GM12878 (cell line): ENCODE data around the gene CC2D1A. TPM values are rescaled to one million over a fixed set of nuclear protein-coding genes. Genes with fewer than 3 reads are reported as not detected.
A peak's percentile ranks its signal among the peaks of the same experiment; 100 is the strongest.

Experiments used
- ATAC-seq: fragments of 200-7000 bp; cut with Tn5 transposase; 3 replicates; pipeline ENCODE4 v1.9.1; 2020; ENCODE audit warnings: mild to moderate bottlenecking, moderate library complexity
- BruUV-seq: library from RNA; stranded (reverse); fragments of 400-500 nt; replicated peaks from 2 replicates; lab custom pipeline; 2021; lab: Mats Ljungman, UMichigan
- CTCF ChIA-PET: fragments of 300-600 bp; sonication (Branson Sonifier 250); formaldehyde crosslinking; extraction: SDS; loops from one replicate; lab custom pipeline; 2021; ENCODE audit warnings: inconsistent platforms; lab: Yijun Ruan, JAX
- POLR2A ChIA-PET: fragments of 350-600 bp; formaldehyde crosslinking; extraction: SDS; loops from one replicate; lab custom pipeline; 2021; ENCODE audit warnings: inconsistent platforms; lab: Charles Lee
- RAD21 ChIA-PET: fragments of 300-600 bp; sonication (Branson Sonifier 250); formaldehyde crosslinking; loops from one replicate; lab custom pipeline; 2023; ENCODE audit warnings: antibody characterized with exemption; ENCODE audit not compliant: unreplicated experiment; lab: Charles Lee
- SMC1A ChIA-PET: fragments of 300-600 bp; sonication (Branson Sonifier 250); formaldehyde crosslinking; loops from one replicate; lab custom pipeline; 2023; ENCODE audit not compliant: unreplicated experiment, uncharacterized antibody; lab: Charles Lee
- DNase-seq: peaks from one replicate; pipeline ENCODE4 v3.0.0-alpha.2; 2011; ENCODE audit warnings: low read depth, low spot score
- FAIRE-seq: peaks from 3 replicates; lab custom pipeline; 2011; peaks lifted over from hg19 to GRCh38; lab: Jason Lieb, UNC
- H2AFZ ChIP-seq: 2 replicates; pipeline ENCODE4 v1.6.0; 2011; ENCODE audit warnings: low read depth, low read length, control low read depth; ENCODE audit not compliant: control insufficient read depth
- H3K27ac ChIP-seq: 2 replicates; pipeline ENCODE4 v1.5.1; 2011; ENCODE audit warnings: control low read depth; ENCODE audit not compliant: control insufficient read depth, insufficient read depth
- H3K27me3 ChIP-seq, 2 experiments: replicated peaks in 1 of 2; 2 replicates each; pipeline versions ENCODE4 v1.6.0 to v1.6.1; 2011; ENCODE audit warnings: low read length in 1 of 2; ENCODE audit not compliant: control insufficient read depth in 2 of 2, insufficient read depth in 2 of 2
- H3K36me3 ChIP-seq, 2 experiments: 2 replicates each; pipeline ENCODE4 v1.5.1; 2011; ENCODE audit warnings: low read length in 1 of 2; ENCODE audit not compliant: control insufficient read depth in 2 of 2, insufficient read depth in 2 of 2
- H3K4me1 ChIP-seq: 2 replicates; pipeline ENCODE4 v1.6.1; 2011; ENCODE audit warnings: mild to moderate bottlenecking, low read length, moderate library complexity, mixed read lengths; ENCODE audit not compliant: control insufficient read depth, insufficient read depth
- H3K4me2 ChIP-seq: 2 replicates; pipeline ENCODE4 v1.6.0; 2011; ENCODE audit warnings: control low read depth; ENCODE audit not compliant: control insufficient read depth, insufficient read depth
- H3K4me3 ChIP-seq: fragments of 200-600 bp; sonication (generic); 2 replicates; pipeline ENCODE4 v1.5.1; 2016
- H3K79me2 ChIP-seq: 2 replicates; pipeline ENCODE4 v1.6.0; 2011; ENCODE audit warnings: low read length; ENCODE audit not compliant: control insufficient read depth, insufficient read depth
- H3K9ac ChIP-seq: 2 replicates; pipeline ENCODE4 v1.8.0; 2011; ENCODE audit warnings: low read length, control low read depth, mixed read lengths; ENCODE audit not compliant: control insufficient read depth, insufficient read depth
- H3K9me3 ChIP-seq: replicated peaks from 3 replicates; pipeline ENCODE4 v1.5.1; 2011; ENCODE audit warnings: mild to moderate bottlenecking, low read length; ENCODE audit not compliant: control insufficient read depth, insufficient read depth
- H4K20me1 ChIP-seq: 2 replicates; pipeline ENCODE4 v1.6.0; 2011; ENCODE audit not compliant: control insufficient read depth, insufficient read depth
- CREB1 ChIP-seq: IDR thresholded peaks from 2 replicates; pipeline ENCODE4 v1.6.1; 2012; ENCODE audit warnings: low read depth, mild to moderate bottlenecking, inconsistent platforms
- ESRRA ChIP-seq: IDR thresholded peaks from 2 replicates; pipeline ENCODE4 v1.6.1; 2012; ENCODE audit warnings: mild to moderate bottlenecking, low read length, improper control_type of control experiment
- ETV6 ChIP-seq, 2 experiments: fragments of 450-650 bp in 1 of 2; IDR thresholded peaks in 1 of 2; conservative IDR thresholded peaks in 1 of 2; 2 replicates each; pipeline ENCODE4 v1.6.1; 2014; ENCODE audit warnings: antibody characterized with exemption in 1 of 2, borderline replicate concordance in 1 of 2, low read depth in 1 of 2, mild to moderate bottlenecking in 1 of 2, moderate library complexity in 1 of 2
- EZH2 ChIP-seq: IDR thresholded peaks from 2 replicates; pipeline ENCODE4 v1.6.1; 2012; ENCODE audit warnings: low read depth, mild to moderate bottlenecking, control low read depth, inconsistent platforms, low read length, borderline replicate concordance; ENCODE audit not compliant: control insufficient read depth
- FOS ChIP-seq: IDR thresholded peaks from 3 replicates; pipeline ENCODE4 v1.6.1; 2011; ENCODE audit warnings: borderline replicate concordance; ENCODE audit not compliant: insufficient read length; ENCODE audit errors: extremely low read depth
- GABPA ChIP-seq: IDR thresholded peaks from 2 replicates; pipeline ENCODE4 v1.6.1; 2014; ENCODE audit warnings: antibody characterized with exemption, low read depth, mild to moderate bottlenecking, inconsistent platforms
- HDAC2 ChIP-seq: fragments of 200-600 bp; sonication (generic); IDR thresholded peaks from 2 replicates; pipeline ENCODE4 v1.6.1; 2017
- IKZF2 ChIP-seq, 2 experiments: fragments of 450-650 bp; IDR thresholded peaks; 2 replicates each; pipeline ENCODE4 v1.6.1; 2017; ENCODE audit warnings: mild to moderate bottlenecking in 2 of 2, moderate library complexity in 2 of 2
- KLF5 ChIP-seq: fragments of 450-650 bp; IDR thresholded peaks from 2 replicates; pipeline ENCODE4 v1.6.1; 2014; ENCODE audit warnings: mild to moderate bottlenecking; ENCODE audit not compliant: partially characterized antibody
- MEF2A ChIP-seq: IDR thresholded peaks from 2 replicates; pipeline ENCODE4 v1.6.1; 2011; ENCODE audit warnings: low read depth, mild to moderate bottlenecking, low read length, moderate library complexity; ENCODE audit not compliant: insufficient read depth
- POLR2A ChIP-seq: IDR thresholded peaks from 2 replicates; pipeline ENCODE4 v1.6.1; 2011; ENCODE audit warnings: low read depth, mild to moderate bottlenecking, low read length
- POLR2AphosphoS5 ChIP-seq: IDR thresholded peaks from 2 replicates; pipeline ENCODE4 v1.6.1; 2011; ENCODE audit warnings: mild to moderate bottlenecking, low read length, inconsistent platforms
- RAD21 ChIP-seq: IDR thresholded peaks from 2 replicates; pipeline ENCODE4 v1.6.1; 2011; ENCODE audit warnings: mild to moderate bottlenecking, low read depth, low read length, moderate library complexity; ENCODE audit not compliant: insufficient read depth
- RUNX3 ChIP-seq: IDR thresholded peaks from 2 replicates; pipeline ENCODE4 v1.6.1; 2012; ENCODE audit warnings: low read length, inconsistent platforms
- SUPT20H ChIP-seq: IDR thresholded peaks from 2 replicates; pipeline ENCODE4 v1.6.1; 2011; ENCODE audit warnings: low read depth, mild to moderate bottlenecking, low read length, moderate library complexity, borderline replicate concordance; ENCODE audit not compliant: control insufficient read depth
- TBL1XR1 ChIP-seq: IDR thresholded peaks from 2 replicates; pipeline ENCODE4 v1.6.1; 2012; ENCODE audit warnings: low read depth, low read length, improper control_type of control experiment
- TCF12 ChIP-seq: IDR thresholded peaks from 2 replicates; pipeline ENCODE4 v1.6.1; 2011; ENCODE audit warnings: low read depth, mild to moderate bottlenecking, low read length
- ZSCAN29 ChIP-seq: fragments of 450-650 bp; IDR thresholded peaks from 2 replicates; pipeline ENCODE4 v1.6.1; 2017; ENCODE audit warnings: mild to moderate bottlenecking, moderate library complexity
- WGBS: methylation state at CpG from one replicate; pipeline ENCODE4 v1.1.6; 2016; ENCODE audit warnings: low lambda C conversion rate; ENCODE audit not compliant: insufficient replicate concordance, insufficient coverage; ENCODE audit errors: missing lambda C conversion rate; 5-methylcytosine and 5-hydroxymethylcytosine counted together
- in situ Hi-C: fragments of 300-500 bp; cut with MboI; formaldehyde crosslinking; loops from 9 replicates; pipeline ENCODE4 v1.14.3; 2018; ENCODE audit warnings: mixed read lengths
- intact Hi-C: fragments of 100-400 bp; cut with micrococcal nuclease; formaldehyde crosslinking; loops from one replicate; pipeline ENCODE4 v1.14.2; 2022; ENCODE audit not compliant: unreplicated experiment
- polyA plus RNA-seq, 11 experiments: library from polyadenylated mRNA; depleted of rRNA in 4 of 11; unstranded in 6 of 11; stranded (reverse) in 5 of 11; fragments of >200 nt; fragmentation: Nextera tagmentation in 4 of 11; fragmentation: Illumina TruSeq in 1 of 11; extraction: Ambion mirVana in 4 of 11; extraction: Trizol in 1 of 11; gene quantifications; 1 replicate in 1 of 11; 2 replicates in 10 of 11; pipeline versions ENCODE4 v1.2.1 to v1.2.3, GENCODE V29; 2011 to 2016; ENCODE audit warnings: inconsistent platforms in 2 of 11, missing spikeins in 2 of 11, low read depth in 1 of 11
- total RNA-seq, 4 experiments: library from RNA; depleted of rRNA in 3 of 4; stranded (reverse); fragments of >200 nt in 3 of 4; fragmentation: Illumina TruSeq in 1 of 4; extraction: Trizol in 1 of 4; gene quantifications; 2 replicates each; pipeline versions ENCODE4 v1.2.1 to v1.2.3, GENCODE V29; 2013 to 2021
- TF ChIP-seq, protein P1 (sequence below): fragments of 450-650 bp; IDR thresholded peaks from 2 replicates; pipeline ENCODE4 v1.6.1; 2017; ENCODE audit warnings: low read depth, mild to moderate bottlenecking, moderate library complexity
- TF ChIP-seq, protein P2 (sequence below): fragments of 450-650 bp; IDR thresholded peaks from 2 replicates; pipeline ENCODE4 v1.6.1; 2018; ENCODE audit warnings: mild to moderate bottlenecking, low read depth, moderate library complexity; ENCODE audit not compliant: partially characterized antibody

Gene CC2D1A
- total and polyA plus RNA-seq, 10 of the 15 experiments (the other 5 are each of a cell fraction or from before 2014, with no cell fraction given), result 0.13 to 36.1 (median 16.1) TPM

DNA sequence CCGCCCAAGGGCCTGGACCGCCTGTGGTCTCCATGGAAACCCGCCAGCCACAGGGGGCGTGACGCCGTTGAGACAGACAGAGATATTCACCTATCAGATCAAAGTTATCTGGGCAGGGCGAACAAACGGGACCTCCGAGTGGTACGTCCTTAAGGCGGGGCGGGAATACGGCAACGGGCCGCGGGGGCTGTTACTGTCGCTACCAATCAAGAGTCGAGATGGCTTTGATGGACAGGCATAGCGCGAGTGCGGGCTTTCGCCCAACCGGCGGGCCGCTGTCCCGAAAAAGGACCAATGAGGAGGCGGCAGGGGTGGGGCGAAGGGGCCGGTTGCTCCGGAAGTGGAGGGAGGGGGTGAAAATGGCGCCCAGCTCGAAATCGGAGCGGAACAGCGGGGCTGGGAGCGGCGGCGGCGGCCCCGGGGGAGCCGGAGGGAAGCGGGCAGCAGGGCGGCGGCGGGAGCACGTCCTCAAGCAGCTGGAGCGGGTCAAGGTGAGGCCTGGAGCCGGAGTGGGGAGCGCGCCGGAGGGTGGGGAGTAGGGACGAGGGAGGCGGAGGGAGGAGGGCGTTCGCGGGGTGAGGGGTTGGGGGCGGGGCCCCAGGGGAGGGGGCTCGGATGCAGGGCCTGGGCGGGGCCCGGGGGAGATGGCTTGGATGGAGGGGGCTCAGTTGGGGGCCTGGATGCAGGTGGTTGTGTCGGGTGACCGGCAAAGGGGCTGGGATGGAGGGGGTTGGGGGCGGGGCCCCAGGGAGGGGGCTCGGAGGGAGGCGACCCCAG lies 46.3 kb downstream of the CC2D1A start, which contains the start of gene DCAF15:
DCAF15 (plus strand) TSS at position 356 of the 777 bp plus-strand sequence; CDS start at position 360, 4 bp downstream.
- DNase-seq (peak; percentile 99), FAIRE-seq (peak; percentile 98), ATAC-seq (peak; percentile 99)
- BruUV-seq, result no TSS peak
- ChIA-PET SMC1A (interaction anchor here (0.7 to 2.1 kb wide), 10 partner anchors 13 to 122 kb away, joined by 3 to 10 read pairs (median 4); partner anchors contain the start of genes BRME1, CC2D1A and IL27RA), RAD21 (interaction anchor here (0.6 to 3.2 kb wide), 14 partner anchors 18 to 105 kb away, joined by 3 to 21 read pairs (median 4); partner anchors contain the start of genes IL27RA and RFX1), CTCF (interaction anchor here (0.6 to 2.9 kb wide), 13 partner anchors 46 to 185 kb away, joined by 3 to 10 read pairs (median 4); partner anchors contain the start of genes ASF1B and IL27RA), POLR2A (interaction anchor here (0.6 to 1.0 kb wide), 2 partner anchors 34 to 51 kb away, joined by 3 to 4 read pairs; no protein-coding TSS in a partner anchor)
- Histone ChIP-seq H3K4me2 (peak within 1 kb of the TSS; percentile 95), H3K79me2 (peaks cover 15% of the 10 kb centered on the region), H3K9ac (peak within 1 kb of the TSS; percentile 81), H3K4me1 (peaks cover 11% of the 10 kb centered on the region), H3K9me3 (no peaks in the 10 kb centered on the region), H3K27me3 (no peaks in the 10 kb centered on the region), H3K36me3 (peaks cover 0 to 10% of the 10 kb centered on the region in 2 experiments; a peak in 3 of 4 replicates), H2AFZ (peak within 1 kb of the TSS; percentile 87), H4K20me1 (no peaks in the 10 kb centered on the region), H3K4me3 (peak within 1 kb of the TSS; percentile 100), H3K27ac (peak within 1 kb of the TSS; percentile 82)
- WGBS, result 1% methylated on average over 42 of the region's 65 CpGs
- in situ Hi-C loops (no loop called here), intact Hi-C loops (loop anchor here (1.0 to 5.0 kb wide), 3 partner anchors 35 to 80 kb away; partner anchors contain the start of gene IL27RA)
- TF ChIP-seq HDAC2, result no peak
- TF ChIP-seq TBL1XR1, result no peak
- TF ChIP-seq RUNX3, result peak; percentile 55
- TF ChIP-seq TCF12, result no peak
- TF ChIP-seq MEF2A, result no peak
- TF ChIP-seq POLR2AphosphoS5, result peak; percentile 60; the same call in 1 of the 2 replicates
- peak; percentile 70 for TF ChIP-seq GABPA
- TF ChIP-seq EZH2, result no peak
- peak; percentile 87 for TF ChIP-seq POLR2A
- TF ChIP-seq ESRRA, result no peak
- TF ChIP-seq, protein P1, sequence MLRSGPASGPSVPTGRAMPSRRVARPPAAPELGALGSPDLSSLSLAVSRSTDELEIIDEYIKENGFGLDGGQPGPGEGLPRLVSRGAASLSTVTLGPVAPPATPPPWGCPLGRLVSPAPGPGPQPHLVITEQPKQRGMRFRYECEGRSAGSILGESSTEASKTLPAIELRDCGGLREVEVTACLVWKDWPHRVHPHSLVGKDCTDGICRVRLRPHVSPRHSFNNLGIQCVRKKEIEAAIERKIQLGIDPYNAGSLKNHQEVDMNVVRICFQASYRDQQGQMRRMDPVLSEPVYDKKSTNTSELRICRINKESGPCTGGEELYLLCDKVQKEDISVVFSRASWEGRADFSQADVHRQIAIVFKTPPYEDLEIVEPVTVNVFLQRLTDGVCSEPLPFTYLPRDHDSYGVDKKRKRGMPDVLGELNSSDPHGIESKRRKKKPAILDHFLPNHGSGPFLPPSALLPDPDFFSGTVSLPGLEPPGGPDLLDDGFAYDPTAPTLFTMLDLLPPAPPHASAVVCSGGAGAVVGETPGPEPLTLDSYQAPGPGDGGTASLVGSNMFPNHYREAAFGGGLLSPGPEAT, result no peak; the same call in 1 of the 2 replicates
- no peak for TF ChIP-seq ETV6 (conservative IDR thresholded peaks at IDR 0.05 in 1 of 2, IDR thresholded peaks at IDR 0.05 in 1 of 2; ENCODE audit: borderline replicate concordance in 1 of 2, low read depth in 1 of 2)
- TF ChIP-seq IKZF2 (IDR thresholded peaks at IDR 0.05), result peak in 1 of 2 experiments; percentile 36; a peak in 1 of 4 replicates
- no peak for TF ChIP-seq RAD21
- no peak for TF ChIP-seq SUPT20H
- TF ChIP-seq KLF5, result peak; percentile 96
- TF ChIP-seq ZSCAN29, result no peak
- TF ChIP-seq, protein P2, sequence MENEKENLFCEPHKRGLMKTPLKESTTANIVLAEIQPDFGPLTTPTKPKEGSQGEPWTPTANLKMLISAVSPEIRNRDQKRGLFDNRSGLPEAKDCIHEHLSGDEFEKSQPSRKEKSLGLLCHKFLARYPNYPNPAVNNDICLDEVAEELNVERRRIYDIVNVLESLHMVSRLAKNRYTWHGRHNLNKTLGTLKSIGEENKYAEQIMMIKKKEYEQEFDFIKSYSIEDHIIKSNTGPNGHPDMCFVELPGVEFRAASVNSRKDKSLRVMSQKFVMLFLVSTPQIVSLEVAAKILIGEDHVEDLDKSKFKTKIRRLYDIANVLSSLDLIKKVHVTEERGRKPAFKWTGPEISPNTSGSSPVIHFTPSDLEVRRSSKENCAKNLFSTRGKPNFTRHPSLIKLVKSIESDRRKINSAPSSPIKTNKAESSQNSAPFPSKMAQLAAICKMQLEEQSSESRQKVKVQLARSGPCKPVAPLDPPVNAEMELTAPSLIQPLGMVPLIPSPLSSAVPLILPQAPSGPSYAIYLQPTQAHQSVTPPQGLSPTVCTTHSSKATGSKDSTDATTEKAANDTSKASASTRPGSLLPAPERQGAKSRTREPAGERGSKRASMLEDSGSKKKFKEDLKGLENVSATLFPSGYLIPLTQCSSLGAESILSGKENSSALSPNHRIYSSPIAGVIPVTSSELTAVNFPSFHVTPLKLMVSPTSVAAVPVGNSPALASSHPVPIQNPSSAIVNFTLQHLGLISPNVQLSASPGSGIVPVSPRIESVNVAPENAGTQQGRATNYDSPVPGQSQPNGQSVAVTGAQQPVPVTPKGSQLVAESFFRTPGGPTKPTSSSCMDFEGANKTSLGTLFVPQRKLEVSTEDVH, result no peak
- peak; percentile 88 for TF ChIP-seq FOS
- peak; percentile 90 for TF ChIP-seq CREB1
